ENCODE data around the gene SPON1.
"Not testable (repeated sequence)": the region's sequence is repeated elsewhere in the genome, so short reads cannot be mapped to it uniquely, and the experiment has no call there.

Gene SPON1

DNA sequence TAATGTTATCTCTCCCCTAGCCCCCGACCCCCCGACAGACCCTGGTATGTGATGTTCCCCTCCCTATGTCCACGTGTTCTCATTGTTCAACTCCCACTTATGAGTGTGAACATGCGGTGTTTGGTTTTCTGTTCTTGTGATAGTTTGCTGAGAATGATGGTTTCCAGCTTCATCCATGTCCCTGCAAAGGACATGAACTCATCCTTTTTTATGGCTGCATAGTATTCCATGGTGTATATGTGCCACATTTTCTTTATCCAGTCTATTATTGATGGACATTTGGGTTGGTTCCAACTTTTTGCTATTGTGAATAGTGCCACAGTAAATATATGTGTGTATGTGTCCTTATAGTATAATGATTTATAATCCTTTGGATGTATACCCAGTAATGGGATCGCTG, 24.2 kb downstream of the SPON1 start:
- not testable (repeated sequence) for H3K23ac ChIP-seq (ENCODE audit: low read depth, low read length, poor library complexity)

DNA sequence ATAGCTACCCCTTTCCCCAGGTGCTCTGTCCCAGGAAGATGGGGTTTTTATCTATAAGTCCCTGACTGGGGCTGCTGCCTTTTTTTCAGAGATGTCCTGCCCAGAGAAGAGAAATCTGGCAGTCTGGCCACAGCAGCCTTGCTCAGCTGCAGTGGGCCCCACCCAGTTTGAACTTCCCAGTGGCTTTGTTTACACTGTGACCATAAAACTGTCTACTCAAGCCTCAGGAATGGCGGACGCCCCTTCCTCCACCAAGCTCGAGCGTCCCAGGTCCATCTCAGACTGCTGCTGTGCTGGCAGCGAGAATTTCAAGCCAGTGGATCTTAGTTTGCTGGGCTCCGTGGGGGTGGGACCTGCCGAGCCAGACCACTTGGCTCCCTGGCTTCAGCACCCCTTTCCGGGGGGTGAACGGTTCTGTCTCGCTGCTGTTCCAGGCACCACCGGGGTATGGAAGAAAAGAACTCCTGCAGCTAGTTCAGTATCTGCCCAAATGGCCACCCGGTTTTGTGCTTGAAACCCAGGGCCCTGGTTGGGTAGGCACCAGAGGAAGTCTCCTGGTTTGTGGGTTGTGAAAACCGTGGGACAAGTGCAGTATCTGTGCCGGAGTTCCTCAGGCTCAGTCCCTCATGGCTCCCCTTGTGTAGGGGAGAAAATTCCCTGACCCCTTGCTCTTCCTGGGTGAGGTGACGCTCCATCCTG, 29.8 kb downstream of the SPON1 start:
- not testable (repeated sequence) for H3K27ac ChIP-seq (replicated peaks; ENCODE audit: low read length); H3K4ac ChIP-seq (ENCODE audit: low read length); DNase-seq (ENCODE audit: low spot score); H3K4me1 ChIP-seq (ENCODE audit: control insufficient read depth in 2 of 2, insufficient read depth in 1 of 2, low read depth in 1 of 2, low read length in 2 of 2); H3K36me3 ChIP-seq (replicated peaks in 1 of 2; ENCODE audit: control insufficient read depth in 2 of 2, insufficient read depth in 2 of 2, low read length in 2 of 2); H3K4me3 ChIP-seq (ENCODE audit: low read length in 2 of 2); H2BK15ac ChIP-seq (ENCODE audit: low read length); H2BK120ac ChIP-seq (ENCODE audit: low read depth, low read length); H2BK12ac ChIP-seq (ENCODE audit: low read length); H3K4me2 ChIP-seq (ENCODE audit: insufficient read depth, low read length, poor library complexity, severe bottlenecking); H4K8ac ChIP-seq (ENCODE audit: low read depth, low read length); H3K27me3 ChIP-seq (ENCODE audit: control insufficient read depth in 3 of 3, insufficient read depth in 3 of 3, low read depth in 1 of 3, low read length in 3 of 3); H4K91ac ChIP-seq (ENCODE audit: low read depth, low read length, poor library complexity); H3K9ac ChIP-seq (ENCODE audit: low read depth, low read length, poor library complexity); H3K9me3 ChIP-seq (replicated peaks in 1 of 2; ENCODE audit: control insufficient read depth in 2 of 2, insufficient read depth in 1 of 2, low read depth in 1 of 2, low read length in 2 of 2); H3K23ac ChIP-seq (ENCODE audit: low read depth, low read length, poor library complexity); H3K79me1 ChIP-seq (ENCODE audit: low read depth, low read length); H2AK5ac ChIP-seq (ENCODE audit: low read depth, low read length); H2AFZ ChIP-seq (ENCODE audit: low read length); H3K18ac ChIP-seq (ENCODE audit: low read length); H2BK5ac ChIP-seq (ENCODE audit: low read length); H3K14ac ChIP-seq (ENCODE audit: low read length)
- WGBS, 2 donors (ENCODE audit: extremely low coverage in 2 of 2, insufficient read length in 2 of 2, insufficient replicate concordance in 1 of 2): no CpG with 5 or more reads among the region's 15 CpGs

More for the DNA sequence above, 24.2 kb downstream of the SPON1 start:
- H3K36me3 ChIP-seq (replicated peaks in 1 of 2; ENCODE audit: control insufficient read depth in 2 of 2, insufficient read depth in 2 of 2, low read length in 2 of 2); H3K27me3 ChIP-seq (ENCODE audit: control insufficient read depth in 3 of 3, insufficient read depth in 3 of 3, low read depth in 1 of 3, low read length in 3 of 3); H3K18ac ChIP-seq (ENCODE audit: low read length); H4K8ac ChIP-seq (ENCODE audit: low read depth, low read length); H3K14ac ChIP-seq (ENCODE audit: low read length); H3K9me3 ChIP-seq (replicated peaks in 1 of 2; ENCODE audit: control insufficient read depth in 2 of 2, insufficient read depth in 1 of 2, low read depth in 1 of 2, low read length in 2 of 2); H2AK5ac ChIP-seq (ENCODE audit: low read depth, low read length); DNase-seq (ENCODE audit: low spot score); H2BK120ac ChIP-seq (ENCODE audit: low read depth, low read length); H3K9ac ChIP-seq (ENCODE audit: low read depth, low read length, poor library complexity); H2BK5ac ChIP-seq (ENCODE audit: low read length); H2BK15ac ChIP-seq (ENCODE audit: low read length); H2AFZ ChIP-seq (ENCODE audit: low read length); H3K4me1 ChIP-seq (ENCODE audit: control insufficient read depth in 2 of 2, insufficient read depth in 1 of 2, low read depth in 1 of 2, low read length in 2 of 2); H2BK12ac ChIP-seq (ENCODE audit: low read length); H3K27ac ChIP-seq (replicated peaks; ENCODE audit: low read length); H3K4me2 ChIP-seq (ENCODE audit: insufficient read depth, low read length, poor library complexity, severe bottlenecking); H3K79me1 ChIP-seq (ENCODE audit: low read depth, low read length); H3K4me3 ChIP-seq (ENCODE audit: low read length in 2 of 2); H4K91ac ChIP-seq (ENCODE audit: low read depth, low read length, poor library complexity); H3K4ac ChIP-seq (ENCODE audit: low read length): not testable (repeated sequence)
- no CpG with 5 or more reads among the region's 5 CpGs for WGBS, 2 donors (ENCODE audit: extremely low coverage in 2 of 2, insufficient read length in 2 of 2, insufficient replicate concordance in 1 of 2)

DNA sequence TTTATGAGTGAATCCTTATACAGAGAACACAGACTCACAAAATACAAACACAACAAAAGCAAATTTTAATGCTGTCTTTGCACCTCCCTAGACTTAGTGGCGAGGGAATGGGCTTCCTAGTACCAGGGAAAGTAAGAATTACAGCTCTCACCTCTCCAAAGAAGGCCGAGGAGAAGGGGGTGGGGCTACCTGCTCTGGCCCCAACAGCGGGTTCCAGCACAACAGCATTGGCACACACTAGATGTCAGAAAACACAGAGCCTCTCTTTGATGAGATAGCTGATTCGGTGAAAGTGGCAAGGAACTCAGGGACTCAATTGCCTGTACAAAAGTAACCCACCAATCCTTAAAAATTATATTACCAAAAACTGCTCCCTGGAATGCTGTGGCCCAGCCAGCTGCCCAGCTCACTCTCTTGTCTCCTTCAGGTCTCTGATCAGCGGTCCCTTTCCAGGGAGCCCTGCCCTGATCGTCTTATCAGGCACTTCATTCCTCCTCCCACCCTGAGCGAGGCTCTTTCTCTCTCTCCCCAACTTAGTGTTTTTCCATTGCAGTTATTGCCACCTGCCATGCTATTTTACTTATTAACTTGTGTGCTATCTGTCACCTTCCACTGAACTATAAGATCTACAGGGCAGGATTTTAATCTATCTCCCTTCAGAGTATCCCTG, 30.7 kb downstream of the SPON1 start:
- Histone ChIP-seq H4K91ac (ENCODE audit: low read depth, low read length, poor library complexity) (no peak overlapping the region), H3K9me3 (replicated peaks in 1 of 2; ENCODE audit: control insufficient read depth in 2 of 2, insufficient read depth in 1 of 2, low read depth in 1 of 2, low read length in 2 of 2) (no peaks in the 10 kb centered on the region), H2BK120ac (ENCODE audit: low read depth, low read length) (no peak overlapping the region), H2BK15ac (ENCODE audit: low read length) (no peak overlapping the region), H3K36me3 (replicated peaks in 1 of 2; ENCODE audit: control insufficient read depth in 2 of 2, insufficient read depth in 2 of 2, low read length in 2 of 2) (no peaks in the 10 kb centered on the region), H3K18ac (ENCODE audit: low read length) (no peak overlapping the region), H2BK5ac (ENCODE audit: low read length) (no peak overlapping the region), H4K8ac (ENCODE audit: low read depth, low read length) (no peak overlapping the region), H3K4me1 (ENCODE audit: control insufficient read depth in 2 of 2, insufficient read depth in 1 of 2, low read depth in 1 of 2, low read length in 2 of 2) (no peaks in the 10 kb centered on the region), H3K4ac (ENCODE audit: low read length) (no peak overlapping the region), H3K23ac (ENCODE audit: low read depth, low read length, poor library complexity) (no peak overlapping the region), H3K27ac (replicated peaks; ENCODE audit: low read length) (no peak overlapping the region), H3K4me3 (ENCODE audit: low read length in 2 of 2) (no peak overlapping the region), H3K4me2 (ENCODE audit: insufficient read depth, low read length, poor library complexity, severe bottlenecking) (no peak overlapping the region), H2BK12ac (ENCODE audit: low read length) (no peak overlapping the region), H3K79me1 (ENCODE audit: low read depth, low read length) (no peaks in the 10 kb centered on the region), H3K27me3 (ENCODE audit: control insufficient read depth in 3 of 3, insufficient read depth in 3 of 3, low read depth in 1 of 3, low read length in 3 of 3) (no peaks in the 10 kb centered on the region), H3K14ac (ENCODE audit: low read length) (no peak overlapping the region), H2AFZ (ENCODE audit: low read length) (no peak overlapping the region), H3K9ac (ENCODE audit: low read depth, low read length, poor library complexity) (no peak overlapping the region), H2AK5ac (ENCODE audit: low read depth, low read length) (no peak overlapping the region)
- DNase-seq (ENCODE audit: low spot score): no peak
- WGBS, 2 donors (ENCODE audit: extremely low coverage in 2 of 2, insufficient read length in 2 of 2, insufficient replicate concordance in 1 of 2): no CpG with 5 or more reads among the region's 7 CpGs

DNA sequence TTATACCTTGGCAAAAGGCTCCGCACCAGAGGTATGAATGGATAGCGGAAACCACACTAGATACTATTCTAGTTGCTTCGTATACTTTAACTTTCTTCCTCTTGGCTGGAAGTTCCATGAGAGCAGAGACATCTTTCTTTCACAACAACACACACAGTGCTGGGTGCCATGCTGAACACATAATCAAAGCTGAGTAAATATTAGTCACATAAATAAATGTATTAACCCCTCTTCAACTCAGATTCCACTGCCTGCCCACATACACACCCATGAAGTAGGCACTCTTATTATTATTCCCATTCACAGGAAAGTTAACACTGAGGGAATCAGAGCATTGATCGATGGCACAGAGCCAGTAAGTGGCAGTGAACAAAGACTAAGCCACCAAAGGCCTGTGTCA, 35.4 kb downstream of the SPON1 start:
- Histone ChIP-seq H3K4me2 (ENCODE audit: insufficient read depth, low read length, poor library complexity, severe bottlenecking) (no peak overlapping the region), H3K27me3 (ENCODE audit: control insufficient read depth in 3 of 3, insufficient read depth in 3 of 3, low read depth in 1 of 3, low read length in 3 of 3) (no peaks in the 10 kb centered on the region), H4K91ac (ENCODE audit: low read depth, low read length, poor library complexity) (no peak overlapping the region), H3K36me3 (replicated peaks in 1 of 2; ENCODE audit: control insufficient read depth in 2 of 2, insufficient read depth in 2 of 2, low read length in 2 of 2) (no peaks in the 10 kb centered on the region), H2AK5ac (ENCODE audit: low read depth, low read length) (no peak overlapping the region), H2BK12ac (ENCODE audit: low read length) (no peak overlapping the region), H2BK15ac (ENCODE audit: low read length) (no peak overlapping the region), H4K8ac (ENCODE audit: low read depth, low read length) (no peak overlapping the region), H3K27ac (replicated peaks; ENCODE audit: low read length) (no peak overlapping the region), H3K23ac (ENCODE audit: low read depth, low read length, poor library complexity) (no peak overlapping the region), H2BK5ac (ENCODE audit: low read length) (no peak overlapping the region), H2BK120ac (ENCODE audit: low read depth, low read length) (no peak overlapping the region), H3K9ac (ENCODE audit: low read depth, low read length, poor library complexity) (no peak overlapping the region), H2AFZ (ENCODE audit: low read length) (no peak overlapping the region), H3K4me3 (ENCODE audit: low read length in 2 of 2) (no peak overlapping the region), H3K14ac (ENCODE audit: low read length) (no peak overlapping the region), H3K4ac (ENCODE audit: low read length) (no peak overlapping the region), H3K4me1 (ENCODE audit: control insufficient read depth in 2 of 2, insufficient read depth in 1 of 2, low read depth in 1 of 2, low read length in 2 of 2) (no peaks in the 10 kb centered on the region), H3K18ac (ENCODE audit: low read length) (no peak overlapping the region), H3K79me1 (ENCODE audit: low read depth, low read length) (no peaks in the 10 kb centered on the region), H3K9me3 (replicated peaks in 1 of 2; ENCODE audit: control insufficient read depth in 2 of 2, insufficient read depth in 1 of 2, low read depth in 1 of 2, low read length in 2 of 2) (peaks cover 0 to 2% of the 10 kb centered on the region in 2 donors)
- no peak for DNase-seq (ENCODE audit: low spot score)
- no CpG with 5 or more reads among the region's 4 CpGs for WGBS, 2 donors (ENCODE audit: extremely low coverage in 2 of 2, insufficient read length in 2 of 2, insufficient replicate concordance in 1 of 2)

Data from neuronal stem cell (in vitro differentiated cells).